MM.1S (cell line): ENCODE results near the gene CYS1.

Source experiments
- DNase-seq: peaks from one replicate; pipeline ENCODE4 v3.0.0-alpha.2; 2015
- H2AFZ ChIP-seq: fragments of 300-600 bp; sonication (generic); 2 replicates; pipeline ENCODE4 v1.6.0; 2016; ENCODE audit warnings: antibody characterized with exemption, low read length
- H3F3A ChIP-seq: fragments of 300-600 bp; sonication (generic); 2 replicates; pipeline ENCODE4 v1.6.1; 2016; ENCODE audit warnings: mild to moderate bottlenecking, antibody characterized with exemption, low read length, moderate library complexity, mixed read lengths; ENCODE audit not compliant: insufficient read depth
- H3K27ac ChIP-seq: fragments of 300-600 bp; sonication (generic); 2 replicates; pipeline ENCODE4 v1.5.1; 2016; ENCODE audit warnings: mild to moderate bottlenecking, low read length
- H3K27me3 ChIP-seq: fragments of 300-600 bp; sonication (generic); replicated peaks from 2 replicates; pipeline ENCODE4 v1.6.0; 2016; ENCODE audit warnings: low read length; ENCODE audit not compliant: insufficient read depth
- H3K36me3 ChIP-seq: fragments of 300-600 bp; sonication (generic); replicated peaks from 2 replicates; pipeline ENCODE4 v1.6.1; 2016; ENCODE audit warnings: mild to moderate bottlenecking, low read length, mixed read lengths; ENCODE audit not compliant: insufficient read depth
- H3K4me1 ChIP-seq: fragments of 300-600 bp; sonication (generic); 2 replicates; pipeline ENCODE4 v1.6.1; 2016; ENCODE audit warnings: low read length, mixed read lengths
- H3K4me2 ChIP-seq: fragments of 300-600 bp; sonication (generic); 2 replicates; pipeline ENCODE4 v1.6.0; 2016; ENCODE audit warnings: low read depth, low read length
- H3K4me3 ChIP-seq: fragments of 300-600 bp; sonication (generic); 2 replicates; pipeline ENCODE4 v1.5.1; 2016; ENCODE audit warnings: low read length, mixed read lengths
- H3K79me2 ChIP-seq: fragments of 300-600 bp; sonication (generic); 2 replicates; pipeline ENCODE4 v1.6.1; 2016; ENCODE audit warnings: mixed run types, low read length, mixed read lengths
- H3K9ac ChIP-seq: fragments of 300-600 bp; sonication (generic); 2 replicates; pipeline ENCODE4 v1.6.1; 2016; ENCODE audit warnings: low read length, mixed read lengths
- H3K9me2 ChIP-seq: fragments of 300-600 bp; sonication (generic); replicated peaks from 2 replicates; pipeline ENCODE4 v1.6.1; 2016; ENCODE audit warnings: mild to moderate bottlenecking, low read length, mixed read lengths; ENCODE audit not compliant: insufficient read depth
- H3K9me3 ChIP-seq: fragments of 300-600 bp; sonication (generic); replicated peaks from 2 replicates; pipeline ENCODE4 v1.6.1; 2016; ENCODE audit warnings: mild to moderate bottlenecking, low read length, mixed read lengths; ENCODE audit not compliant: insufficient read depth
- H4K20me1 ChIP-seq: fragments of 300-600 bp; sonication (generic); 2 replicates; pipeline ENCODE4 v1.6.1; 2016; ENCODE audit warnings: mild to moderate bottlenecking, low read length, moderate library complexity, mixed read lengths; ENCODE audit not compliant: insufficient read depth
- EZH2 ChIP-seq: fragments of 300-600 bp; sonication (generic); optimal IDR thresholded peaks from 2 replicates; pipeline ENCODE3; 2017; ENCODE audit warnings: low read depth, mild to moderate bottlenecking, antibody characterized with exemption, low read length, mixed read lengths
- EZH2phosphoT487 ChIP-seq: fragments of 300-600 bp; sonication (generic); IDR thresholded peaks from 2 replicates; pipeline ENCODE4 v1.6.1; 2018; ENCODE audit warnings: antibody characterized with exemption, low read length
- TF ChIP-seq, protein P1 (sequence below): fragments of 300-600 bp; sonication (generic); IDR thresholded peaks from 2 replicates; pipeline ENCODE4 v1.5.1; 2016; ENCODE audit warnings: antibody characterized with exemption, low read length, mixed read lengths

The CYS1 gene

DNA sequence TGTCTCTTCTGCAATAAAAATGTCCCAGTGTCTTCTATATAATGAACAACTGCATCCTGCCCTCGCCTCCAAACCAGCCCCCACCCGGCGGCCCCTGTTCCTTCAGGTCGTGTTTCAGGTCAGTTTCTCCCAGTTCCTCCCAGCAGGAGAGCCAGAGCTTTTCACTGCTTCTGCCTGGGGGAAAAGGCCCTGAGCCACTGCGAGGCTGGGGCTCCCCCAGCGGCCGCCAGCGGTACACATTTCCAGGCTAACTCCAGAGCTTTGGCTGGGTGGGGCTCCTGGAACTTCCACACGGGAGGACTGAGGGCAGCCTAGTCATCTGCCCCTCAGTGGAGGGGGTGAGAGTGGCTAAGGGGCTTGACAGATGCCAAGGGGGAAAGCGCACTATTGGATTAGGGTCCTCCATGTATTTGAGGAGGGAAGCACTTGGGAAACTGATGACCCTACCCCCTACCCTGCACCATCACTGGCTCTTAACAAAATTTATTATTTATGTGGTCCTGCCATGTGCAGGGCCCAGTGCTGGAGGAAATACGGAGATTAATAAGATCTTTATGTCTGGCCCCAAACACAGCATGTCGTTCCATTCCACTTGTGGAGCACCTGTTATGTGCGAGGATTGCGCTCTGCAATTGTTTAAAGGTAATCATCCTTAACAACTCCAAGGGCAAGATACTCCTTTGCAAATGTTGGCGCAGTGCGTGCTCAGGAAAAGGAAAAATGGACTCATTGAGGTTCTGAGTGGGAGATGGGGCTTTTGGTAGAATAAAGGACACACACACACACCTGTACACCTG, 17.3 kb upstream of the CYS1 start:
- no peaks in the 10 kb centered on the region for H4K20me1 ChIP-seq
- H3K79me2 ChIP-seq: no peaks in the 10 kb centered on the region
- TF ChIP-seq EZH2phosphoT487 (no peak), EZH2 (no peak)
- TF ChIP-seq, protein P1, sequence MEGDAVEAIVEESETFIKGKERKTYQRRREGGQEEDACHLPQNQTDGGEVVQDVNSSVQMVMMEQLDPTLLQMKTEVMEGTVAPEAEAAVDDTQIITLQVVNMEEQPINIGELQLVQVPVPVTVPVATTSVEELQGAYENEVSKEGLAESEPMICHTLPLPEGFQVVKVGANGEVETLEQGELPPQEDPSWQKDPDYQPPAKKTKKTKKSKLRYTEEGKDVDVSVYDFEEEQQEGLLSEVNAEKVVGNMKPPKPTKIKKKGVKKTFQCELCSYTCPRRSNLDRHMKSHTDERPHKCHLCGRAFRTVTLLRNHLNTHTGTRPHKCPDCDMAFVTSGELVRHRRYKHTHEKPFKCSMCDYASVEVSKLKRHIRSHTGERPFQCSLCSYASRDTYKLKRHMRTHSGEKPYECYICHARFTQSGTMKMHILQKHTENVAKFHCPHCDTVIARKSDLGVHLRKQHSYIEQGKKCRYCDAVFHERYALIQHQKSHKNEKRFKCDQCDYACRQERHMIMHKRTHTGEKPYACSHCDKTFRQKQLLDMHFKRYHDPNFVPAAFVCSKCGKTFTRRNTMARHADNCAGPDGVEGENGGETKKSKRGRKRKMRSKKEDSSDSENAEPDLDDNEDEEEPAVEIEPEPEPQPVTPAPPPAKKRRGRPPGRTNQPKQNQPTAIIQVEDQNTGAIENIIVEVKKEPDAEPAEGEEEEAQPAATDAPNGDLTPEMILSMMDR: peak; percentile 93
- no peak overlapping the region for H3K4me3 ChIP-seq
- no peak overlapping the region for H3K4me2 ChIP-seq
- no peak overlapping the region for H3K27ac ChIP-seq
- peak; percentile 39 for DNase-seq
- H3K9ac ChIP-seq: no peak overlapping the region
- H3F3A ChIP-seq: no peaks in the 10 kb centered on the region
- H3K4me1 ChIP-seq: peaks cover 8% of the 10 kb centered on the region; the same call in 1 of the 2 replicates
- H3K36me3 ChIP-seq: no peaks in the 10 kb centered on the region
- H3K27me3 ChIP-seq: no peaks in the 10 kb centered on the region
- H3K9me3 ChIP-seq: no peaks in the 10 kb centered on the region
- H3K9me2 ChIP-seq: no peaks in the 10 kb centered on the region
- no peak overlapping the region for H2AFZ ChIP-seq

DNA sequence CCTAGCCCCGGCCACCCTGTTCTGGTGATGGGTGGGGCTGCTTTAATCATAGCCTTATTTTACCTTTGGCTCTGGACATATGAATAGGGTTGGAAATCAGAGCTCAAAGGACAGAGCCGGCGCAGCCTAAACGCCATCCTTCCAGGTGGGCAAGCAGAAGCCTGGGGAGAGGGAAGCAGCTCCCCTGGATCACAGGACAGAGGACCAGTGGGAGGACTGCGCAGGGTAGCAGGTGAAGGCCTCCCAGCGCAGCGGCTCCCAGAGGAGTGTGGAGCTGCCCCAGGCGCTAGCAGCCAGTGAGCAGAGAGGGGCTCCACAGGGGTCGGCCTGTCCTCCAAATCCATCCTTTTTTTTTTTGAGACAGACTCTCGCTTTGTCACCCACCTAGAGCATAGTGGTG, 16.4 kb upstream of the CYS1 start:
- H3K9me2 ChIP-seq: no peaks in the 10 kb centered on the region
- no peaks in the 10 kb centered on the region for H4K20me1 ChIP-seq
- H3K27ac ChIP-seq: no peak overlapping the region
- no peak overlapping the region for H3K4me2 ChIP-seq
- peaks cover 8% of the 10 kb centered on the region; the same call in 1 of the 2 replicates for H3K4me1 ChIP-seq
- no peak overlapping the region for H3K4me3 ChIP-seq
- no peaks in the 10 kb centered on the region for H3K27me3 ChIP-seq
- no peak overlapping the region for H2AFZ ChIP-seq
- no peaks in the 10 kb centered on the region for H3F3A ChIP-seq
- H3K9me3 ChIP-seq: no peaks in the 10 kb centered on the region
- no peak for DNase-seq
- TF ChIP-seq EZH2: no peak
- TF ChIP-seq EZH2phosphoT487: no peak
- TF ChIP-seq, protein P1: no peak
- no peak overlapping the region for H3K9ac ChIP-seq
- no peaks in the 10 kb centered on the region for H3K36me3 ChIP-seq
- H3K79me2 ChIP-seq: no peaks in the 10 kb centered on the region

DNA sequence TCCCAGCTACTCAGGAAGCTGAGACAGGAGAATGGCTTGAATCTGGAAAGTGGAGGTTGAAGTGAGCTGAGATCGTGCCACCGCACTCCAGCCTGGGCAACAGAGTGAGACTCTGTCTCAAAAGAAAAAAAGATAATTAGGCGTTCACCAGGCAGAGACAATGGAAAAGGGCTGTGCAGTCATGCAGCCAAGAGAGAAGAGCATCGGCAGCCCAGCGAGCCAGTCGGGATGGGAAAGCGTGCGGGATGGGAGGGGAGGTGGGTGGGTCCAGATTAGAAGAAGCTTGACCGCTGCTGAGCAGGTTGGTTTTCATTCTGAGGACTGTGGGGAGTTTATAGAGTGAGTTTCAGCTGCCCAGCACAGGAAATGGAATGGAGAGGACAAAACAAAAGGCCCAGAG, 15.0 kb upstream of the CYS1 start:
- Histone ChIP-seq H3K4me3 (no peak overlapping the region), H4K20me1 (no peaks in the 10 kb centered on the region), H2AFZ (no peak overlapping the region), H3K9ac (no peak overlapping the region), H3K4me2 (no peak overlapping the region), H3F3A (no peaks in the 10 kb centered on the region), H3K36me3 (no peaks in the 10 kb centered on the region), H3K27ac (no peak overlapping the region), H3K9me3 (no peaks in the 10 kb centered on the region), H3K79me2 (no peaks in the 10 kb centered on the region), H3K4me1 (peaks cover 8% of the 10 kb centered on the region; the same call in 1 of the 2 replicates), H3K9me2 (no peaks in the 10 kb centered on the region), H3K27me3 (no peaks in the 10 kb centered on the region)
- TF ChIP-seq EZH2 (no peak), EZH2phosphoT487 (no peak)
- TF ChIP-seq, protein P1: no peak
- no peak for DNase-seq
